ENCODE results near the gene MOCOS. TPM values are rescaled to one million over a fixed set of nuclear protein-coding genes. Genes with fewer than 3 reads are reported as not detected.

Gene MOCOS
- total and polyA plus RNA-seq, 2 donors (not counting 1 experiment from before 2014, with no cell fraction given): 0.01 to 0.05 TPM

- H3K79me2 ChIP-seq (ENCODE audit: control insufficient read depth, insufficient read depth, low read length): no peaks in the 10 kb centered on the region
- H3K4me2 ChIP-seq (replicated peaks; ENCODE audit: low read depth, low read length, poor library complexity, severe bottlenecking): no peak overlapping the region
- no peak overlapping the region for H3K9ac ChIP-seq (ENCODE audit: low read length)
- POLR2A ChIA-PET: no interaction called here
- Mint-ChIP-seq H3K4me1 (peaks cover 2% of the 10 kb centered on the region), H3K4me3 (no peak overlapping the region), H3K27me3 (peaks cover 36% of the 10 kb centered on the region), H3K27ac (no peak overlapping the region), H3K9me3 (ENCODE audit: insufficient read depth) (peaks cover 4% of the 10 kb centered on the region)
- peaks cover 0 to 2% (median 0%) of the 10 kb centered on the region in 3 donors for H3K9me3 ChIP-seq (ENCODE audit: control extremely low read depth in 1 of 3, control insufficient read depth in 2 of 3, insufficient read depth in 1 of 3, low read length in 2 of 3)
- CTCF ChIA-PET: interaction anchor here (1.6 to 12.9 kb wide), 2 partner anchors 193 to 271 kb away, joined by 5 to 213 read pairs; no protein-coding TSS in a partner anchor
- H3K4me1 ChIP-seq (ENCODE audit: control insufficient read depth in 2 of 2, insufficient read depth in 2 of 2, low read length in 2 of 2): no peaks in the 10 kb centered on the region
- peaks cover 0 to 14% (median 7%) of the 10 kb centered on the region in 4 experiments for H3K27me3 ChIP-seq (replicated peaks in 1 of 4; ENCODE audit: control extremely low read depth in 1 of 4, control insufficient read depth in 3 of 4, insufficient read depth in 4 of 4, low read length in 3 of 4)
- no peak for DNase-seq
- H2AFZ ChIP-seq (ENCODE audit: insufficient read depth, low read depth, low read length, poor library complexity, severe bottlenecking): no peak overlapping the region
- no peak overlapping the region for H3K4me3 ChIP-seq (ENCODE audit: control extremely low read depth in 1 of 5, extremely low read depth in 1 of 5, insufficient read depth in 1 of 5, low read depth in 2 of 5, low read length in 4 of 5)
- no peak overlapping the region for H3K27ac ChIP-seq (ENCODE audit: low read length in 2 of 2)
- no peak for TF ChIP-seq EZH2 (IDR thresholded peaks at IDR 0.05; ENCODE audit: borderline replicate concordance, insufficient read depth, low read depth, low read length, poor library complexity, severe bottlenecking)
- TF ChIP-seq, protein P1, sequence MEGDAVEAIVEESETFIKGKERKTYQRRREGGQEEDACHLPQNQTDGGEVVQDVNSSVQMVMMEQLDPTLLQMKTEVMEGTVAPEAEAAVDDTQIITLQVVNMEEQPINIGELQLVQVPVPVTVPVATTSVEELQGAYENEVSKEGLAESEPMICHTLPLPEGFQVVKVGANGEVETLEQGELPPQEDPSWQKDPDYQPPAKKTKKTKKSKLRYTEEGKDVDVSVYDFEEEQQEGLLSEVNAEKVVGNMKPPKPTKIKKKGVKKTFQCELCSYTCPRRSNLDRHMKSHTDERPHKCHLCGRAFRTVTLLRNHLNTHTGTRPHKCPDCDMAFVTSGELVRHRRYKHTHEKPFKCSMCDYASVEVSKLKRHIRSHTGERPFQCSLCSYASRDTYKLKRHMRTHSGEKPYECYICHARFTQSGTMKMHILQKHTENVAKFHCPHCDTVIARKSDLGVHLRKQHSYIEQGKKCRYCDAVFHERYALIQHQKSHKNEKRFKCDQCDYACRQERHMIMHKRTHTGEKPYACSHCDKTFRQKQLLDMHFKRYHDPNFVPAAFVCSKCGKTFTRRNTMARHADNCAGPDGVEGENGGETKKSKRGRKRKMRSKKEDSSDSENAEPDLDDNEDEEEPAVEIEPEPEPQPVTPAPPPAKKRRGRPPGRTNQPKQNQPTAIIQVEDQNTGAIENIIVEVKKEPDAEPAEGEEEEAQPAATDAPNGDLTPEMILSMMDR (IDR thresholded peaks at IDR 0.05): no peak
- no peak for ATAC-seq (ENCODE audit: low read depth)
- H3K36me3 ChIP-seq (replicated peaks in 1 of 2; ENCODE audit: control extremely low read depth in 1 of 2, control insufficient read depth in 1 of 2, extremely low read depth in 1 of 2, insufficient read depth in 2 of 2, low read length in 1 of 2): no peaks in the 10 kb centered on the region
- intact Hi-C loops (cut with micrococcal nuclease): no loop called here
- no peaks in the 10 kb centered on the region for H4K20me1 ChIP-seq (ENCODE audit: control insufficient read depth, insufficient read depth, low read length, poor library complexity, severe bottlenecking)
These were observed 101.4 kb downstream of the MOCOS start for GRCh38 chr18:36288689-36289088.

- peaks cover 12% of the 10 kb centered on the region for H3K27me3 Mint-ChIP-seq
- TF ChIP-seq EZH2 (IDR thresholded peaks at IDR 0.05; ENCODE audit: borderline replicate concordance, insufficient read depth, low read depth, low read length, poor library complexity, severe bottlenecking): no peak
- TF ChIP-seq, protein P1 (IDR thresholded peaks at IDR 0.05): no peak
- H3K4me3 Mint-ChIP-seq: no peak overlapping the region
- ChIA-PET CTCF (interaction anchor here (1.7 to 1.8 kb wide), 2 partner anchors 9 to 11 kb away, joined by 5 to 7 read pairs; no protein-coding TSS in a partner anchor), POLR2A (no interaction called here)
- H3K4me2 ChIP-seq (replicated peaks; ENCODE audit: low read depth, low read length, poor library complexity, severe bottlenecking): no peak overlapping the region
- no peaks in the 10 kb centered on the region for H4K20me1 ChIP-seq (ENCODE audit: control insufficient read depth, insufficient read depth, low read length, poor library complexity, severe bottlenecking)
- peaks cover 0 to 1% (median 0%) of the 10 kb centered on the region in 3 donors for H3K9me3 ChIP-seq (ENCODE audit: control extremely low read depth in 1 of 3, control insufficient read depth in 2 of 3, insufficient read depth in 1 of 3, low read length in 2 of 3)
- H3K79me2 ChIP-seq (ENCODE audit: control insufficient read depth, insufficient read depth, low read length): no peaks in the 10 kb centered on the region
- peaks cover 0 to 44% (median 25%) of the 10 kb centered on the region in 4 experiments for H3K27me3 ChIP-seq (replicated peaks in 1 of 4; ENCODE audit: control extremely low read depth in 1 of 4, control insufficient read depth in 3 of 4, insufficient read depth in 4 of 4, low read length in 3 of 4)
- intact Hi-C loops (cut with micrococcal nuclease): no loop called here
- no peaks in the 10 kb centered on the region for H3K36me3 ChIP-seq (replicated peaks in 1 of 2; ENCODE audit: control extremely low read depth in 1 of 2, control insufficient read depth in 1 of 2, extremely low read depth in 1 of 2, insufficient read depth in 2 of 2, low read length in 1 of 2)
- no peaks in the 10 kb centered on the region for H3K9me3 Mint-ChIP-seq (ENCODE audit: insufficient read depth)
- DNase-seq (no peak), ATAC-seq (ENCODE audit: low read depth) (no peak)
- peaks cover 8 to 12% of the 10 kb centered on the region in 2 donors for H3K4me1 ChIP-seq (ENCODE audit: control insufficient read depth in 2 of 2, insufficient read depth in 2 of 2, low read length in 2 of 2)
- H3K27ac ChIP-seq (ENCODE audit: low read length in 2 of 2): no peak overlapping the region
- WGBS (ENCODE audit: insufficient coverage): 83% methylated on average over 1 of the region's 1 CpG
- no peak overlapping the region for H2AFZ ChIP-seq (ENCODE audit: insufficient read depth, low read depth, low read length, poor library complexity, severe bottlenecking)
- H3K27ac Mint-ChIP-seq: no peak overlapping the region
- peaks cover 3% of the 10 kb centered on the region for H3K4me1 Mint-ChIP-seq
- no peak overlapping the region for H3K4me3 ChIP-seq (ENCODE audit: control extremely low read depth in 1 of 5, extremely low read depth in 1 of 5, insufficient read depth in 1 of 5, low read depth in 2 of 5, low read length in 4 of 5)
- H3K9ac ChIP-seq (ENCODE audit: low read length): no peak overlapping the region
These were observed 106.7 kb downstream of the MOCOS start for GRCh38 chr18:36294031-36294430.
